Myometrial cell (primary cell): ENCODE data around the gene FBXO10. TPM values are rescaled to one million over a fixed set of nuclear protein-coding genes. Genes with fewer than 3 reads are reported as not detected.

Experiments used
- total RNA-seq: library from RNA; depleted of rRNA; stranded (reverse); fragments of >200 nt; gene quantifications from 2 replicates; pipeline ENCODE4 v1.2.3, GENCODE V29; 2015

Gene FBXO10
- total RNA-seq, result 5.5 and 9.0 TPM in 2 replicates

GRCh38 chr9:37575921-37576721 lies at the start of gene FBXO10:
Gene FBXO10 (minus strand): TSS chr9:37576380. CDS start chr9:37541768, 34,612 bp downstream.

GRCh38 chr9:37592108-37592951 lies 16.1 kb upstream of the FBXO10 start, which contains the start of gene TOMM5:
Gene TOMM5 (minus strand): TSS chr9:37592597. CDS start chr9:37592532, 65 bp downstream.

GRCh38 chr9:37485389-37486255 lies 90.6 kb downstream of the FBXO10 start, which contains the start of gene POLR1E:
Gene POLR1E (plus strand): TSS chr9:37485948. CDS start chr9:37486048, 100 bp downstream.

GRCh38 chr9:37465249-37466036 lies 110.7 kb downstream of the FBXO10 start, which contains the start of gene ZBTB5:
Gene ZBTB5 (minus strand): TSS chr9:37465450. CDS start chr9:37442551, 22,899 bp downstream.

Other genes starting within 250 kb of the FBXO10 start
- 151 and 158 TPM in 2 replicates for gene GRHPR, start 153.7 kb downstream of the FBXO10 start, total RNA-seq
- 2.8 and 4.3 TPM in 2 replicates for gene ZBTB5, start 110.9 kb downstream of the FBXO10 start, total RNA-seq
- 30.6 and 34.2 TPM in 2 replicates for gene POLR1E, start 90.4 kb downstream of the FBXO10 start, total RNA-seq
- gene TOMM5, start 16.2 kb upstream of the FBXO10 start, total RNA-seq, result 139 and 163 TPM in 2 replicates
- under 0.01 TPM in 2 replicates for gene FRMPD1, start 74.6 kb upstream of the FBXO10 start, total RNA-seq
- 2.6 and 3.9 TPM in 2 replicates for gene TRMT10B, start 177.4 kb upstream of the FBXO10 start, total RNA-seq
- 27.1 and 54.9 TPM in 2 replicates for gene EXOSC3, start 208.7 kb upstream of the FBXO10 start, total RNA-seq
- 9.6 and 9.8 TPM in 2 replicates for gene DCAF10, start 224.4 kb upstream of the FBXO10 start, total RNA-seq